ENCODE data around the gene GRM8.

- TF ChIP-seq YY1 (IDR thresholded peaks at IDR 0.05; ENCODE audit: insufficient read depth, insufficient read length) (no peak), SUZ12 (IDR thresholded peaks at IDR 0.05; ENCODE audit: extremely low read depth, insufficient read depth, insufficient read length) (no peak), ZNF274 (IDR thresholded peaks at IDR 0.05; ENCODE audit: low read depth, low read length) (no peak)
Measured at GRCh38 chr7:127266047-127266446, 13.3 kb upstream of the GRM8 start.
